HCT116 (cell line): ENCODE results near the gene DPP10. TPM values are rescaled to one million over a fixed set of nuclear protein-coding genes. Genes with fewer than 3 reads are reported as not detected.

Experiments
- ATAC-seq: fragments of 200-7000 bp; cut with Tn5 transposase; 2 replicates; pipeline ENCODE4 v1.9.1; 2020; ENCODE audit warnings: mild to moderate bottlenecking, moderate library complexity
- BruUV-seq: library from RNA; stranded (reverse); fragments of 400-500 nt; replicated peaks from 2 replicates; lab custom pipeline; 2021; lab: Mats Ljungman, UMichigan
- CTCF ChIA-PET: fragments of 300-600 bp; sonication (Branson Sonifier 250); formaldehyde crosslinking; loops from one replicate; lab custom pipeline; 2021; ENCODE audit warnings: antibody characterized with exemption; lab: Charles Lee
- POLR2A ChIA-PET: fragments of 300-600, 350-600 bp; sonication (Branson Sonifier 250); formaldehyde crosslinking; loops from one replicate; lab custom pipeline; 2021; ENCODE audit warnings: antibody characterized with exemption; lab: Charles Lee
- RAD21 ChIA-PET, 2 experiments: fragments of 300-600 bp; sonication (Branson Sonifier 250); formaldehyde crosslinking; loops; one replicate each; lab custom pipeline; 2023; ENCODE audit warnings: low total read pairs in 2 of 2; ENCODE audit not compliant: uncharacterized antibody in 2 of 2, unreplicated experiment in 2 of 2, low non-redundant PET in 1 of 2; lab: Charles Lee
- DNase-seq: peaks from one replicate; pipeline ENCODE4 v3.0.0-alpha.2; 2010; ENCODE audit warnings: low read depth, low spot score
- H2AFZ ChIP-seq: fragments of 200-600 bp; shearing (Covaris generic), sonication (generic); 2 replicates; pipeline ENCODE4 v1.6.1; 2017; ENCODE audit warnings: low read depth, mixed run types, mixed read lengths, antibody characterized with exemption, low read length; ENCODE audit not compliant: poor library complexity, severe bottlenecking
- H3K27ac ChIP-seq: 2 replicates; pipeline ENCODE4 v1.5.1; 2012; ENCODE audit warnings: low read depth, low read length
- H3K27me3 ChIP-seq: fragments of 200-600 bp; sonication (generic); 2 replicates; pipeline ENCODE4 v1.6.1; 2016; ENCODE audit warnings: mixed run types, low read length, mixed read lengths; ENCODE audit not compliant: insufficient read depth
- H3K36me3 ChIP-seq, 2 experiments: fragments of 200-500 bp in 1 of 2; fragments of 200-600 bp in 1 of 2; sonication (Bioruptor generic) in 1 of 2; sonication (generic) in 1 of 2; 2 replicates each; pipeline versions ENCODE4 v1.5.1 to v1.6.1; 2014 to 2016; ENCODE audit warnings: low read length in 2 of 2, inconsistent platforms in 1 of 2, mixed read lengths in 1 of 2, mixed run types in 1 of 2; ENCODE audit not compliant: insufficient read depth in 2 of 2, control insufficient read depth in 1 of 2
- H3K4me1 ChIP-seq, 2 experiments: fragments of 200-600 bp in 1 of 2; sonication (generic) in 1 of 2; 2 replicates each; pipeline versions ENCODE4 v1.5.1 to v1.6.1; 2012 to 2017; ENCODE audit warnings: low read length in 2 of 2, inconsistent platforms in 1 of 2, mild to moderate bottlenecking in 1 of 2, mixed read lengths in 1 of 2, mixed run types in 1 of 2, moderate library complexity in 1 of 2; ENCODE audit not compliant: insufficient read depth in 2 of 2, control insufficient read depth in 1 of 2
- H3K4me2 ChIP-seq: fragments of 200-600 bp; sonication (generic); 2 replicates; pipeline ENCODE4 v1.6.1; 2017; ENCODE audit warnings: mixed run types, low read length, mixed read lengths
- H3K4me3 ChIP-seq, 2 experiments: fragments of 200-600 bp in 1 of 2; sonication (generic) in 1 of 2; replicated peaks in 1 of 2; 2 replicates each; pipeline ENCODE4 v1.5.1; 2011 to 2016; ENCODE audit warnings: low read length in 2 of 2, control low read depth in 1 of 2, low read depth in 1 of 2, mild to moderate bottlenecking in 1 of 2, mixed read lengths in 1 of 2, mixed run types in 1 of 2
- H3K79me2 ChIP-seq: fragments of 200-600 bp; sonication (generic); 2 replicates; pipeline ENCODE4 v1.6.1; 2017; ENCODE audit warnings: mild to moderate bottlenecking, mixed run types, low read length, moderate library complexity, mixed read lengths; ENCODE audit not compliant: insufficient read depth
- H3K9ac ChIP-seq: fragments of 200-600 bp; sonication (generic); 2 replicates; pipeline ENCODE4 v1.6.1; 2016; ENCODE audit warnings: low read length, mixed read lengths
- H3K9me2 ChIP-seq: fragments of 200-600 bp; sonication (generic), shearing (Covaris generic); 2 replicates; pipeline ENCODE4 v1.6.1; 2017; ENCODE audit warnings: mixed run types, mild to moderate bottlenecking, moderate library complexity; ENCODE audit not compliant: insufficient read depth
- H3K9me3 ChIP-seq, 2 experiments: fragments of 200-500 bp in 1 of 2; fragments of 200-600 bp in 1 of 2; sonication (Bioruptor generic) in 1 of 2; sonication (generic) in 1 of 2; 2 replicates each; pipeline ENCODE4 v1.6.1; 2014 to 2017; ENCODE audit warnings: low read length in 2 of 2, mixed read lengths in 2 of 2, inconsistent platforms in 1 of 2, low read depth in 1 of 2, mild to moderate bottlenecking in 1 of 2, mixed run types in 1 of 2, moderate library complexity in 1 of 2; ENCODE audit not compliant: control insufficient read depth in 1 of 2, insufficient read depth in 1 of 2
- H4K20me1 ChIP-seq: fragments of 200-600 bp; sonication (generic), shearing (Covaris generic); 2 replicates; pipeline ENCODE4 v1.6.1; 2017; ENCODE audit warnings: mixed run types, mild to moderate bottlenecking, moderate library complexity; ENCODE audit not compliant: insufficient read depth
- CBX3 ChIP-seq: IDR thresholded peaks from 2 replicates; pipeline ENCODE4 v1.6.1; 2012; ENCODE audit warnings: low read depth
- CEBPB ChIP-seq: IDR thresholded peaks from 2 replicates; pipeline ENCODE4 v1.6.1; 2012; ENCODE audit warnings: low read depth
- EGR1 ChIP-seq: IDR thresholded peaks from 2 replicates; pipeline ENCODE4 v1.6.1; 2012; ENCODE audit warnings: low read depth
- EZH2 ChIP-seq: fragments of 200-600 bp; sonication (generic); IDR thresholded peaks from 2 replicates; pipeline ENCODE4 v1.6.1; 2017; ENCODE audit warnings: antibody characterized with exemption, mixed run types
- EZH2phosphoT487 ChIP-seq: fragments of 200-600 bp; IDR thresholded peaks from 2 replicates; pipeline ENCODE4 v1.6.1; 2018; ENCODE audit warnings: antibody characterized with exemption, borderline replicate concordance
- JUND ChIP-seq: IDR thresholded peaks from 2 replicates; pipeline ENCODE4 v1.6.1; 2012
- SP1 ChIP-seq: IDR thresholded peaks from 2 replicates; pipeline ENCODE4 v1.6.1; 2012; ENCODE audit warnings: low read depth
- TCF7L2 ChIP-seq: IDR thresholded peaks from 2 replicates; pipeline ENCODE4 v1.7.0; 2011; ENCODE audit warnings: borderline replicate concordance, inconsistent platforms; ENCODE audit not compliant: insufficient read depth, insufficient read length; ENCODE audit errors: extremely low read depth
- YY1 ChIP-seq: IDR thresholded peaks from 2 replicates; pipeline ENCODE4 v1.6.1; 2011; ENCODE audit warnings: low read length, low read depth, moderate library complexity, mild to moderate bottlenecking; ENCODE audit not compliant: insufficient replicate concordance; ENCODE audit errors: extremely low read depth
- ZFX ChIP-seq: fragments of 450-650 bp; IDR thresholded peaks from 2 replicates; pipeline ENCODE4 v1.6.1; 2017
- intact Hi-C: fragments of 100-400 bp; cut with micrococcal nuclease; formaldehyde crosslinking; loops from 2 replicates; pipeline ENCODE4 v1.10.0; 2022
- total RNA-seq: library from RNA; stranded (reverse); gene quantifications from one replicate; pipeline ENCODE4 v1.2.1, GENCODE V29; 2021; ENCODE audit not compliant: unreplicated experiment
- TF ChIP-seq, protein P1 (sequence below): IDR thresholded peaks from 2 replicates; pipeline ENCODE4 v1.6.1; 2012
- TF ChIP-seq, protein P2 (sequence below): IDR thresholded peaks from 2 replicates; pipeline ENCODE4 v1.6.1; 2012
- TF ChIP-seq, protein P3 (sequence below): IDR thresholded peaks from 2 replicates; pipeline ENCODE4 v1.6.1; 2011; ENCODE audit warnings: mild to moderate bottlenecking, low read length, moderate library complexity; ENCODE audit not compliant: insufficient replicate concordance; ENCODE audit errors: extremely low read depth

DPP10 gene
- total RNA-seq, 1 experiment from 2014 or later = not detected

DNA sequence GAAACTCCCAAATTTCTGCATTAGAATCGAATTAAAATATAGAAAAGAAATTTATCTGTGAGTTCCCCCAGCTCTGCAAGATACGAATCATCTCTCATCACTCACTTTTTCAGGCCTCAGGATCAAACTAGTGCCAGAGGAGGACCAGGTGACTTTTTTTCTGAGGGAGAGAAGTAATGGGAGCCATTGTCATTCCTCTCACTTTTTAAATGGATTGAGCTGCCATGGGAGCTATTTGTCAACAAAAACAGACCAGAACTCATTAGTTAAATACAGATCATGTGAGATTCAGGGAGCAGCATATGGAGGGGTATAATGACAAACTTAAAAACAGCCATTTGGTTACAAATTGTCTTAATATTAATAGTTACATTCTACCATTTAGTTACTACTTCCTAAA, 594.4 kb downstream of the DPP10 start:
- POLR2A ChIA-PET = no interaction called here
- DNase-seq (no peak), ATAC-seq (no peak)
- no peak overlapping the region for H2AFZ ChIP-seq
- RAD21 ChIA-PET = no interaction called here
- no peaks in the 10 kb centered on the region for H3K9me2 ChIP-seq
- no peak overlapping the region for H3K27ac ChIP-seq
- CTCF ChIA-PET = no interaction called here
- no peaks in the 10 kb centered on the region for H3K27me3 ChIP-seq
- no peaks in the 10 kb centered on the region for H3K79me2 ChIP-seq
- H3K9me3 ChIP-seq = peaks cover 3 to 14% of the 10 kb centered on the region in 2 experiments; a peak in 2 of 4 replicates
- H3K9ac ChIP-seq = no peak overlapping the region
- TF ChIP-seq JUND (no peak), CEBPB (no peak), EZH2 (no peak), SP1 (no peak), EGR1 (no peak), YY1 (no peak), EZH2phosphoT487 (no peak), CBX3 (no peak), ZFX (no peak), TCF7L2 (no peak)
- TF ChIP-seq, protein P1, sequence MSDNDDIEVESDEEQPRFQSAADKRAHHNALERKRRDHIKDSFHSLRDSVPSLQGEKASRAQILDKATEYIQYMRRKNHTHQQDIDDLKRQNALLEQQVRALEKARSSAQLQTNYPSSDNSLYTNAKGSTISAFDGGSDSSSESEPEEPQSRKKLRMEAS = no peak
- TF ChIP-seq, protein P2, sequence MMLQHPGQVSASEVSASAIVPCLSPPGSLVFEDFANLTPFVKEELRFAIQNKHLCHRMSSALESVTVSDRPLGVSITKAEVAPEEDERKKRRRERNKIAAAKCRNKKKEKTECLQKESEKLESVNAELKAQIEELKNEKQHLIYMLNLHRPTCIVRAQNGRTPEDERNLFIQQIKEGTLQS = no peak
- TF ChIP-seq, protein P3, sequence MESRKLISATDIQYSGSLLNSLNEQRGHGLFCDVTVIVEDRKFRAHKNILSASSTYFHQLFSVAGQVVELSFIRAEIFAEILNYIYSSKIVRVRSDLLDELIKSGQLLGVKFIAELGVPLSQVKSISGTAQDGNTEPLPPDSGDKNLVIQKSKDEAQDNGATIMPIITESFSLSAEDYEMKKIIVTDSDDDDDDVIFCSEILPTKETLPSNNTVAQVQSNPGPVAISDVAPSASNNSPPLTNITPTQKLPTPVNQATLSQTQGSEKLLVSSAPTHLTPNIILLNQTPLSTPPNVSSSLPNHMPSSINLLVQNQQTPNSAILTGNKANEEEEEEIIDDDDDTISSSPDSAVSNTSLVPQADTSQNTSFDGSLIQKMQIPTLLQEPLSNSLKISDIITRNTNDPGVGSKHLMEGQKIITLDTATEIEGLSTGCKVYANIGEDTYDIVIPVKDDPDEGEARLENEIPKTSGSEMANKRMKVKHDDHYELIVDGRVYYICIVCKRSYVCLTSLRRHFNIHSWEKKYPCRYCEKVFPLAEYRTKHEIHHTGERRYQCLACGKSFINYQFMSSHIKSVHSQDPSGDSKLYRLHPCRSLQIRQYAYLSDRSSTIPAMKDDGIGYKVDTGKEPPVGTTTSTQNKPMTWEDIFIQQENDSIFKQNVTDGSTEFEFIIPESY = no peak
- no peak overlapping the region for H3K4me3 ChIP-seq
- no peaks in the 10 kb centered on the region for H3K36me3 ChIP-seq
- H3K4me1 ChIP-seq = no peaks in the 10 kb centered on the region
- intact Hi-C loops = no loop called here
- no peak overlapping the region for H3K4me2 ChIP-seq
- no peaks in the 10 kb centered on the region for H4K20me1 ChIP-seq
- BruUV-seq = no TSS peak
